Stimulated activated CD8-positive, alpha-beta memory T cell treated with anti-CD3 and anti-CD28 coated beads, Interleukin-2, amount 100 ng/mL, for 48 hours (primary cell): ENCODE results near the gene SCN9A.
"Not testable (repeated sequence)": the region's sequence is repeated elsewhere in the genome, so short reads cannot be mapped to it uniquely, and the experiment has no call there.

Source experiments
- DNase-seq, 2 donors: peaks; one replicate each; pipeline ENCODE4 v3.0.0-alpha.2; 2020; ENCODE audit warnings: low read depth in 2 of 2

Gene SCN9A

DNA sequence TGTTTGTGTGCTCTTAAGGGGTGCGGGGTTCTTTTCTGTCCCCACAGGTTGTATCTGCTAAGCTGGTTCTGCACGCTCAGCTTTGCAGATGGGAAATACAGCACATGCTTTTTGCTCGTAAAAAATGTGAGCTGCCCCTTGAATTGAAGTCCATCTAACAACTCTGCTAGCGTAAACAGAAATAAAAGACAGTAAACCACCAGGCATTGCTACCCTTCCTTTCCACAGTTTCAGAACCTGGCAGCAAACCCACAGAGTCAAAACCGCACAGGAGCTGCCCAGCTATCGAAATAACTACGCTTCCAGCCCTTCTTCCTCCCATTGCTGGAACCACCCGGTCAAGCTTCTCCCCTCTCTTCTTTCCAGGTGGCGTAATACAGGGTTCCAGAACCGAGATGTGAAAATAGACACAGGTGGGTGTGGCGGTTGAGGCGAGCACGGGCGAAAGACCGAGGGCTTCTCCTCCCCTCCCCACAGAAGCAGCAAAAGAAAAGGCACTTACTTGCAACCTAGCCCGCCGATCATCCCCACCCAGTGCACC, 479 bp downstream of the SCN9A start:
- no peak for DNase-seq

DNA sequence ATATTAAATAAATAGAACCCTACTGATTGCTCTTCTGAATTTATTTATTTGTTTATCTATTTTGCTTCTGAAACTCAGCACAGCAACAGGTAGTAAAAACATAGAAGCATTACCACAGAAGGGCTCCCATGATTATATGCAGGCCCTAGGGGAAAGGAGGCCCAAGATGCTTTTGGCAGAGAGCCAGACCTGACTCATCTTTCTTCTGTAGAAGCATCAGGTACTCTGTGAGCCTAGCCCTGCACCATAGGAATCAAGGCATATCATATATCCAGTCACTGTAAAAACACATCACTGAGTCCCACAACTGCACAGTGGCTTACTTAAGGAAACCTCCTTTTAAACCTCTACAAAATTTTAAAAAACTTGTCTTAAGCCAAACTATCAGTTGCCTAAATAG, 1.8 kb downstream of the SCN9A start:
- DNase-seq: no peak

DNA sequence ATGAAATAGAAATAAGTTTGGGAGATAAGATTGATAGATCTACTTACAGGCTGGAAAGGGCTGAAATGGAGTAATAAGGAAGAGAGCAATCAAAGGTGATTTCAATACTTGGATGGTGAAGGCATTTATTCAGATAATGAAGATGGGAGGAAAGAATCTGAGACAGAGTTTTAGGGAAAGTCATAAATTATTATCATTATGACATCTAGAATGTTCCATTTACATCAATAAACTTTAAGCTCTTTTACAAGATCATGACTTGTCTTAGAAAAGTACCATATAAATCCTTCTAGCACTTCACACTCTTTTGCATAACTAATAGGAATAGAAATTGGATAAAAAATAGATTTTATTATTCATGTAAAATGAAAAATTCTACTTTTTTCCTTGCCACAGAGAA, 2.2 kb downstream of the SCN9A start:
- no peak for DNase-seq

DNA sequence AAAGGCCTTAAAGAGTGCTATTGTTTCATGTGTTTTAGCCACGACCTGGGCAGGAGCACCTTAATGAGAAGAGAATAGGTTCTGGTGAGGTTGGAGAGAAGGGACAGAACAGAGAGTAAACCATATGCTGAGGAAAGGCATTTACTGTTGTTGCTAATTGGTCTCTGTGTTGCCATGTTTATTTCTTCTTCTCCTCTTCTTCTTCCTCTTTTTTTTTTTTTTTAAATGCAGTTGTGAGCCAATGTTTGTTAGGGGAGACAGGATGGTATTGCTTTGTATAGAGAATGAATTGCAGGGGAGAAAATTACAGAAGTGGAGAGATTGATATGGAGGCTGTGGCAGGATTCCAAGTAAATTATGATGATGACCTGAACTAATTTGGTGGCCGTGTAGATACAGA, 2.6 kb downstream of the SCN9A start:
- DNase-seq: no peak

DNA sequence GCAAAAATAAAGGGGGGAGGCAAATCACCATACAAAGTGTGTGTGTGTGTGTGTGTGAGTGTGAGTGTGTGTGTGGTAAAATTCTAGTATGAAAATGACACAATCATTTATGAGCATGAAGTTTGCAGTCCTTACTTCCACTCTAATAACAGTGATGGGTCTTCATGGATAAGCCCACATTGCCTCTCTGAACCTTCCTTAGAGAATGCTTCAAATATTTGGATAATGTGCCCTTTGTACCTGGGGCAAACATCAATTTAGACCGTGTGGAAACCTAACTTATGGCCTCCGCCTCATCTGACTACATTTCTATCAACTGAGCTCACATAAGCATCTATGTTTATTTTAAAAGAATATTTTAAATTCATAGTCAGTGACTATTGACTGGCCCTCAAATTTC, 3.7 kb downstream of the SCN9A start:
- DNase-seq: no peak

DNA sequence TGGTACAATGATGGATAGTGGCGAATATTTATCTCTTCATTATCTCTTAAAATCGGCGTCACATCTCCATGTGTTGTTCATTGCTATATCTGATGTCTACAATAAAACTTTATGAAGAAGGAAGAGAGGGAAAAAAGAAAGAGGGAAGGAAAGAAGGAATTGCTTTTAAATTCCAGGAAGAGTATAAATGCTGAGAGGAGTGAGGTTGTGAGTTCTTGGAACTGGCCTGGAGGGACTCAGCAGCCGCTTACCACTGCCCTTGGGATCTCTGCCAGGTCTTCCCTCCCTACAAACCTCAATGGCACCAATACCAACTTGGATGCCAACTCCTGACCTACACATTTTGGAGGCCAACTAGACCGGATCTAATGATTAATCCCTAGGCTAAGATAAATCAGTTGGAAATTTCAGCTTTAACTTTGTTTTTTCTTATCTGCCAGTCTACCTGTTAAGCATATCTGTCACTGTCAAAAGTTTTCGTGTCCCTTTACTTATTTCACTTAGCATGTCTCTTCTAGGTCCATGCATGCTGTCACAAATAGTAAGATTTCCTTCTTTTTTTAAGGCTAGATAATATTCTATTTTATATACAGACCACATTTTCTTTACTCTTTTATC, 9.8 kb downstream of the SCN9A start:
- no peak for DNase-seq

DNA sequence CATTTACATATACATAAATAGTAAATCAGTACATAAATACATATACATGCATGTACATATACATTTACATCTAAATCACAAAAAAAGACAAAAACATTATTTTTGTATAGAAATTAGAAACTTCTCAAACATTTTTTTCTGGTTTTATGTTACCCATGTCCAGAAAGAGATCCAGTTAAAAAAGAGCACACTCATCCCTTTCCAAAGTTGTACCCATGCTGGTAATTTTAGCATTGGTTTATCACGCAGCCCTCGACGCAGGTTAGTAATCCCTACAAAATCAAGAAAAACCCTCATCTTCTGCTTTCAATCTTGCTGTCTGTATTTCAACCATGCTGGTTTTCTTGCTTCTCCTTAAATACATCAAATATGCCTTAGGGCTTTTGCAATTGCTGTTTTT, 10.5 kb downstream of the SCN9A start:
- DNase-seq: no peak

DNA sequence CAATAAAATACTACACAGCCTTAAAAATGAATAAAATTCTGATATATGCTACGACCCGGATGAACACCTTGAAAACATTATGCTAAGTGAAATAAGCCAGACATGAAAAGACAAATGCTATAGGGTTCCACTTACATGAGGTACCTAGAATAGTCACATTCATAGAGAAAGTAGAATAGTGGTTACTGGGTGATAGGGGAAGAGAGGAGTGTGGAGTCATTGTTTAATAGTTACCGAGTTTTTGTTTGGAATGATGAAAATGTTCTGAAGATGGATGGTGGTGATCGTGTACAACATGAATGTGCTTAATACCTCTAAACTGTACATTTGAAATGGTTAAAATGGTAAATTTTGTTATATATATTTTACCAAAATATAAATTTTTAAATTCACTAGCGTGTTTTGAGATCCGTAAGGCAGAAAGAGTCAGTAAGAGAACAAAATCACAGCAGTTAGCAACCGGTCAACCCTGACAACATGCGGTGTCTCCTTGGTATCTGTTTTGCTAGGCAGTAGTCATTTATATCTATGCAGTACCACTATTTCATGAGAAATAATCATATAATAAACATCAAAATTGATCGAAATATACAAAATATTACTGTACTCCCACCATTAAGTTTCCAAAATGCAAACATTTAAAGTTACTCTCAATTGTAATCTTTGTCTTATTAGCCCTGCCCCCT, 11.1 kb downstream of the SCN9A start:
- no peak for DNase-seq

DNA sequence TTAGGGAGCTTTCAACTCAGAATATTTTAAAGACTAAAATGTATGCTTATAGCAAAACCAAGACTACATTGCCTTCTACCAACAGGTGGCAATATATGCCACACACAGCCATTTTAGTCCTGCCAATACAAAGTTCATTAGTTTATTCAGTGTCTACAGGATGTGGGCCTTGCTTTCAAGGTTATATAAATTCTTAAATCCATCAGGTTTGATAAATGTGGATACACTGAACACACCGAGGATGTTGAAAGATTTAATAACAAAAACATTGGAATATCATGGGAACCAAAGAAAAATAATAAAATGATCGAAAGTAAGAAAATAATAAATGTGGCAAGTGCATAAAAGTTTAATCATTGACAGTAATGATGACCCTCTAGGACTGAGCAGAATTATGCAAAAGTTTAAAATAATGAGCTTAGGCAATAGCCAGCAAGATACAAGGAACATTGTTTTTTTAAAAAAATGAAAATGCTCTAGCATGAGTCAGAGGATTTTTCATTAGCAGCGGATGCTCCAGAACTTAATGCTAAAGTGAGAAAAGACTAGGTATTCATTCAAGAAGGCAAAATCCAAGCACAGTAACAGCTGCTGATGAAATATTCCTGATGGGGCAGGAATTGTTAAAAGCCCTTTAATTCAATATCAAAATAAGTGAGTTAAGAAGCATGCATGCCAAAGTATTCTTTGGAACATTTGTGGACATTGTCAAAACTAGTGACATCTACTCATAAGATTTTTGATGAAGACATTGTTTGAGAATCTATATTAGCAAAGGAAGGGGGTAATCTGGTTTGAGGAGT, 14.2 kb downstream of the SCN9A start:
- DNase-seq: no peak

DNA sequence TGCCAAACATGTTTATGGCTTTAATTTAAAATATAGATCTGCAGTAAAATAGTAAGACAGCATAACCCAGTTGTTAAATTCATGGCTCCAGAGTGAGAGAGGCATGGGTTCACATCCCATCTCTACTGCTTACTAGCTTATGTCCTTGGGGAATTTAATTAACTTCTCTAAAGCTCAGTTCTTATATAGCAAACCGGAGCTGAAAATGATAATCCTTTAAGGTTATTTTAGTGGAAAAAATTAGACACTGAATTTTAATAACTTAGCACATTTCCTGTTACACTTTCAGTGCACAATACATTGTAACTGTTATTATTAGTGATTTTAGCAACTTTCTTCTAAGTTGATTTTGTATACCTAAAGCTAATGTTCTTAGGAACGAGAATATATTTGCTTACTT, 14.8 kb downstream of the SCN9A start:
- DNase-seq: no peak

DNA sequence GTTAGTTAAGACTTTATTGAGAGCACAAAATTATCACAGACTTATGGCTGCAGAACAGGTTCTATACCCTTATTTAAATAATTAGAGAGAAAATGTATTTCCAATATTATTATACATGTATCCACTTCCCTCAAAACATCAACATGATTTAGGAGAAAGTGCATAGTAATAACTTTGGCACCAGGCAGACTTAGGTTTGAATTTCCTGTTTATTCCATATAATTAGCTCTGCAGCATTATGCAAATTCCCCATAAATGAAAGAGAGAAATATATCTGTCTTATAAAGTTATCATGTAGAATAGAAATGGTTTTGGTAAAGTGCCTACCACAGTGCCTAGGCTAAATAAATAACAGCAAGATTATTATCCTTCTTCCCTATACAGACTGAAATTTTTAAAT, 15.3 kb downstream of the SCN9A start:
- no peak for DNase-seq

DNA sequence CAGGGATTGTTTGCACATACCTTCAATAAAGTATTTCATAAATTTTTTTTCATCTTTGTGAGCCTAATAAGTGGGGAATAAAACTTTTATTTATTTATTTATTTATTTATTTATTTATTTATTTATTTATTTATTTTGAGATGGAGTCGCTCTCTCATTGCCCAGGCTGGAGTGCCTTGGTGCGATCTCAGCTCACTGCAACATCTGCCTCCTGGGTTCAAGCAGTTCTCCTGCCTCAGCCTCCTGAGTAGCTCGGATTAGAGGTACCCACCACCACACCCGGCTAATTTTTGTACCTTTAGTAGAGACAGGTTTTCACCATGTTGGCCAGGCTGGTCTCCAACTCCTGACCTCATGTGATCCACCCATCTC, 17.8 kb downstream of the SCN9A start:
- DNase-seq: not testable (repeated sequence)

DNA sequence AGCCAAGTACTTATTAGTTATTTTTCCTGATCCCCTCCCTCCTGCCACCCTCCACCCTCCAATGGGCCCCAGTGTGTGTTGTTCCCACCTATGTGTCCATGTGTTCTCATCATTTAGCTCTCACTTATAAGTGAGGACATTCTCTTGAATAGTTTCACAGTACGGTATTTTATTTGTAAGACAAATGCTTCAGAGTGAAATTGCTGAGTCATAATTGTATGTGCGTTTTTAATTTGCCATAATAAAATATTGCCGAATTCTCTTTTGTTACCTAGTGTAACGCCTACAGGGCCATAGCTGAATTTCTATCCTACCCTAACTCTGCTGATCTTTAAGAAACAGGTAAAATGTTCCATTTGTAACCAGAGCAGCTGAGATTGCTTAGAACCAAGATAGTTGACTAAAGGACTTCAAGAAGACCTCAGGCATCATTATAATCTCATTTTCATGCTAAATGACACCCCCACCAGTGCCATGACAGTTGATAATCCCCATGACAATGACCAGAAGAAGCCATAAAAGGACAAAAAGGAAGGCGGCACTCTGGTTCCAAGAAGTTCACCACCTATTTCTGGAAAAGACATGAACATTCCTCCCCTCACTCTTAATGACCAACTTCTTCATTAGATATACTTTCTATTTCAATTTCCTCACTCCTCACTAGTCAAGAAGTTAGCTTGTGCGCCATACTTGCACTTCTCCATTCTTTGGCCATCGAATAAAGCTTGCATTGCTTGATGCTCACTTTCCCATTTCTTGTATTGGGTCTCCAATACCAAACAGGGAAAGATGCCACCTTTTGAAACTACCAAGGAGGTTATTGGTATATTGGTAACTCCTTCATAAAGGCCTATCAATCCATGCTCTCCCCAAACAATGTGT, 18.4 kb downstream of the SCN9A start:
- DNase-seq: no peak

DNA sequence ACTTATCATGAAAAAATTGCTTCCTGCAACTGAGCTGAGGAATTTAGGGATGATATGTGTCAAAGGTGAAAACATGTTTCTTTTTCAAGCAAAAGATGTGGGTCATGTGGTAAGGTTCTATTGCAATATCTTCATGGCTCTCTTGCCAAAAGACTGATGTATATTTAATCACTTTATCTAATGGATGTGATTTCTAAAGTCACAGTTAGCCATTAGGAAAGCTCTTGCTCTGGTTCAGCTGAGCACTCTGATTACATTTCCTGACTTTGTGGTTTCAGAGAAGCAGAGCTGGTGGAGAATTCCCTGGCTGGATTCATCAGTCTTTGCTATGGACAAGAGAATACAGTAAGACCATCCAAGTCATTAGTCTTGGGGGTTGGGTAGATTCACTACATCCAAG, 24.4 kb downstream of the SCN9A start:
- DNase-seq: no peak

DNA sequence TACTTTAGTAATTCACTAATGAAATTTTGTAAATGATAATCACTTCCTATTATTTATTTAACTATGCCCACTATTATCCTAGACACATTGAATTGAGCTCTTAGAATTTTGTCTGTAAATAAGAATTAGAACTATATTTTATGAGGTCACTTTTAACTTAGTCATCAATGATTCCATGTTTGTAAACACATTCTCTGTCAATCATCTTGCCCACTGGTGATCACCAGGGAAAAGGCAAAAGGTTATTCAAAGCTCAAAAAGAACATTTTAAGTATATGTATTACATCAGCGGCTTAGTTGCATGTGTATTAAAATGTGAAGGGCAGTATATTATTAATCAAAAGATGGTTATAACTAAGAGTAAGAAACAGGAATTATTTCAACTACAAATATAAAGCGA, 25.2 kb downstream of the SCN9A start:
- DNase-seq: no peak

DNA sequence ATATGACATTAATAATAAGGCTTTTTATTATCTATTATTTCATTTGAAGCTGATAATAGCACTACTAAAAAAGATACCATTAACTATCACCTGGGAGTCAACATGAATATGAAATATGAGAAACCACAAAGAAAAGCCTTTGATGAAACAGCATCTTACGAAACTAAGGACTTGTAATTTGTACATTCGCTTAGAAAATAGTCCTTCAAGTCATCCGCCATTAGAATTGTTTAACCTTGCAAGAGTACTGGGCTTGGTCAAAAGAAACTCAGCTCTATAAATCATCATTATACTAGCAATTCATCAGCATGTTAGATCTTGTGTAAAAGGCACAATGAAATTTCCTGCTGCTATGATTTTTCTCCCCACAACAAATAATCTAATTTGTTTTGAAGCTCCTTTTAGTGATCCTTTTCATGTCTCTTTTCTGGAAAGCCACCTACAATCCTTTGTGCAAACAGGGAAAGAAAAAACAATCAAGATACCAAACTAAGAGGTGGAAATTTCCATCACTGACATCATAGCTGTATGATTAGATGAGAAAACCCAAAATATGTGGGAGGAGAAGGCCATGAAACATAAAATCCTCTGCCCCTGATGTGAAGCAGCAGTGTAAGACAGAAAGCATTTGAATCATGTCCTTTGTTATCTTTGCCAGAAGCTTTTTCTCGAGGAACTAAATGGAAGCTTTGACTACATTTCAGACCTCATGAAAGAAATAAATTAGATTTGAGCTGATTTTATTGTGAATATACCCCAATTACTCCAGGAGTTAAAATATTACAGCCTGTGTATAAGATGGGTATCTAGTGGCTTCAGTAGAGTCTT, 31.2 kb downstream of the SCN9A start:
- DNase-seq: no peak

DNA sequence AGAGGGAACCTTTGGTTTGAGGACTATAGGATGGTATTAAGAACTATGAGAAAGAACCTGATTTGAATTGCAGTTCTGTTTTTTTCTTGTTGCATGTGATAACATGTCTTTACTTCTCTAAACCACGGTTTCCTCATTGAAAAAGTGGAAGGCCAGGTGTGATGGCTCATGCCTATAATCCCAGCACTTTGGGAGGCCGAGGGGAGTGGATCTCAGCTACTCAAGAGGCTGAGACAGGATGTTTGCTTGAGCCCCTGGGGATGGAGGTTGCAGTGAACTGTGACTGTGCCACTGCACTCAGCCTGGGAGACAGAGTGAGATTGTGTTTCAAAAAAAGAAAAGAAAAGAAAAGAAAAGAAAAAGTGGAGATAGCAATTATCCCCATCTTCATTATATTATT, 32.3 kb downstream of the SCN9A start:
- DNase-seq: no peak

DNA sequence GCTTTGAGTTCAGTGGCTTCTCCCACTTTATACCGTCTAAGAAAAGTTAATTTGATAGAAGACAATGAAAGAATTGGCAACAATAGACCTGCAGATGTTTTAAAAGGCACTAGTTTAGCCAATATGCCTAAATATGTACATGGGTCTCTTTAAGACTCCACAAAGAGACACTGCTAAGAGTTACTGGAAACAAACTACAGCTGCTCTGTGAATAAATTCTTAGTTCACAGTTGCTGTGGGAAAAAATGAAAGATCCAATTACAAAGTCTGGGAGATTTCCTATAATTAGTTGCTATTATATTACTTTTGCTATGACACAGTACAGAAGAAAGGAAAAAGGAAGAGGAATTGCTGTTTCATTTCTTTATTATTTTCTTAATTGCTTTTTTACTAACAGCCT, 34.3 kb downstream of the SCN9A start:
- DNase-seq: no peak

DNA sequence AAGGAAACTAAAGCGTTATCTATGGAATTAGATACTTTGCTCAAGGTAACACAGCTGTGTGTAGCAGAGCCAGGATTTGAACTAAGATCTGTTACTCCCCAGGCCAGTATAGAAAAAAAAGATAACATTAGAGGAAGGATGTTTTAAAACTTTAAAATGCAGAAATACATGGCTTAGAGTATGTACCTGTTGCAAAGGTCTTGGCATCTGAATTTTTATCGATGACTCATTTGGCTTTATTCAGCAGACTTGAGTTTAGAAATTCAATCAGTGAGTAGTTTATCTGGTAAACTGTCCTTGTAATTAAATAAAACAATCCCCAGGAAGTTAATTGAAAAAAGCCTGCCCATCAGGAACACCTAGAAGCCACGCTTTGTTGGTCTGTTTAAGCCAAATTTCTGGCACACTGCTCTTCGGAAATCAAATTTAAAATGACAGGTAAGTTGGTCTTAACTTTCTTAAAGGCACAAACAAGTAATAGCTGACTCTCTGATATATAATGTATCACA, 36.9 kb downstream of the SCN9A start:
- DNase-seq: no peak

DNA sequence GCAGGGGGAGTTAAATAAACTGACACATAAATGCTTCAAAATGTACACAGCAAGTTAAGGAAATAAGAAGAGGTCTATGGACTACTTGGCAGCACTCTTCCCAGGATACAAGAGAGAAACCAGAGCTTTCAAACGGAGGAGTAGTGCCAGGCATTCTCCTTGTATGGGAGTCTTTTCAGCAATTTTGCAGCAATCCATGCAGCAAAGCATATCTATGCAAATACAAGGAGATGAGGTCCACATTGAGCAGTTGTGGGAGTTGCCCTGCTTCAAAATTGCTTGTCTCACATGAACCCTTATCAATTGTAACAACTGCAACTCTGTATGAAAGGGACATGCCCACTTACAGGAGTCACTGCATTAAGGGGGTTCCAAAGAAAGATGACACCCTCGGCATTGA, 37.8 kb downstream of the SCN9A start:
- no peak for DNase-seq

DNA sequence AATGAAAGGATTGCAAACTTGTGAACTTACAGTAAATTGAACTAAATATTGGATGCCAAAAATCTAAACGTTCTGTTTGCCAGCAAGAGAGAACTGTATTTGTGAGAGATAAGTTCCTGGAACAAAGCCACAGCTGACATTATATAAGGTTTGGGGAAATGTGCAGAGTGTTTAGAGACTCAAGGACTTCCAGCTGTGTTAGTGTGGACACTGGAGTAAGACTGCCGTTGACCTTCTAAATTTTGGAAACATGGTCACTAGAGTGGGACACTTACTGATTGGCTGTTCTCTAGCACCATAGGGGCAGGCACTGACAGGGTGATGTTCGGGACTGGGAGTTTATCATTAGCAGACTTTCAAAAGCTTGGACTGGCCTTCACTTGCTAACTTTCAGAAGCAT, 40.5 kb downstream of the SCN9A start:
- DNase-seq: no peak
